Lower leg skin (tissue), 3 donors: ENCODE measurements around the gene C9orf43.

Source experiments
- CTCF ChIP-seq, 3 donors: fragments of 450-650 bp; IDR thresholded peaks; one replicate each; pipeline ENCODE4 v1.5.1; 2016; ENCODE audit warnings: antibody characterized with exemption in 3 of 3, mild to moderate bottlenecking in 3 of 3, moderate library complexity in 2 of 3
- POLR2A ChIP-seq, 2 donors: fragments of 450-650 bp; IDR thresholded peaks; one replicate each; pipeline ENCODE4 v1.6.1; 2016 to 2017; ENCODE audit warnings: antibody characterized with exemption in 2 of 2, mild to moderate bottlenecking in 1 of 2, moderate library complexity in 1 of 2

- TF ChIP-seq CTCF (IDR thresholded peaks at IDR 0.05) (no peak), POLR2A (IDR thresholded peaks at IDR 0.05) (no peak)
Observed at GRCh38 chr9:113389451-113389850, 21.1 kb upstream of the C9orf43 start.
